ENCODE data around the gene TBCC. TPM values are rescaled to one million over a fixed set of nuclear protein-coding genes. Genes with fewer than 3 reads are reported as not detected.

Gene TBCC
- total and polyA plus RNA-seq, 2 of the 13 experiments (the other 11 are each of a cell fraction or from before 2014, with no cell fraction given), result 14.8 to 36.1 TPM

DNA sequence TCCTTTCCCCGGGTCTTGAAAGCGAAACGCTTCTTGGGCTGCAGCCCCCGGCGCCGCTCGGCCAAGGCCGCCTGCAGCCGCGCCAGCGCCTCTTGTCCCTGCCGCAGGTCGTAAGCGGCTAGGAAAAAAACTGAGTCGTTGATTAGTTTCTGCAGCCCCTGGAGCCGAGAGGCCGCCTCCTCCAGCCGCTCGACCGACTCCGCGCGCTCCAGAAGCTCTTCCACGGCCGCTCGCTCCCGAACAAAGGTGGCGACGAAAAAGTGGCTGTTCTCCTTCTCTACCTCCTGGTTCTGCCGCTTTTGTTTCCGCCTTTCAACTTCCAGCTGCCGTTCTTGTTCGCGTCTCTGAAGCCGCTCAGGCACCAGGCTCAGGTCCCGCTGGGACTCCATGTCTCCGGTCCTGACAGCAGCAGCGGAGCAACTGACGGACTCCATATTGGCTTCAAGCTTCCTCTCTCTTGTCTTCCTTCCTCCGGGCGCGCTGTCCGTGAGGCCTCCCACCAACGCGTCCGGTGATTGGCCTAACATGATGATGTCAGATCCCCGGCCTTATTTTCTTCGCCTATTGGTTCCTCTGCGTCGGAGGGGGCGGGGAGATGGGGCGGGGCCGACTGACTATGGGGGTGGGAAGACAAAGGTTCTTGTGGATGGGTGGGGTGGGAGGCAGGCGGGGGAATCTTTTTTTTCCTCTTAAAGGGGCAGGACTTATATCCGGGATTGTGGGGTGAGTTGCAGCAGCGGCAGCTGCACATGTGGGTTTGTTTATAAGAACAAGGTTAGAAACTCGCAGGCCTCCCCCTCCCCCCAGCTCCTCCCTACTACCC lies at the start of gene TBCC (continued):
- TF ChIP-seq HOMEZ (CRISPR knock-in tag; IDR thresholded peaks at IDR 0.05; ENCODE audit: low read depth) (no peak), SP140L (CRISPR knock-in tag; IDR thresholded peaks at IDR 0.05; ENCODE audit: borderline replicate concordance) (no peak), ZNF10 (CRISPR knock-in tag; IDR thresholded peaks at IDR 0.05; ENCODE audit: borderline replicate concordance, low read depth) (no peak), REL (CRISPR knock-in tag; conservative IDR thresholded peaks at IDR 0.05) (no peak), PLRG1 (conservative IDR thresholded peaks at IDR 0.05) (no peak), AKNA (CRISPR knock-in tag; IDR thresholded peaks at IDR 0.05; ENCODE audit: borderline replicate concordance) (no peak), MLX (CRISPR knock-in tag; IDR thresholded peaks at IDR 0.05) (0 out of 2 replicates have a peak, but pooled peaks have one; percentile 42), FOXA1 (IDR thresholded peaks at IDR 0.05) (no peak), FOXA1 (CRISPR knock-in tag; IDR thresholded peaks at IDR 0.05) (peak; percentile 40; the same call in 1 of the 2 replicates), ZBTB46 (CRISPR knock-in tag; IDR thresholded peaks at IDR 0.05; ENCODE audit: borderline replicate concordance) (no peak), ZNF557 (CRISPR knock-in tag; IDR thresholded peaks at IDR 0.05) (no peak), TARDBP (CRISPR knock-in tag; IDR thresholded peaks at IDR 0.05) (no peak; the same call in 1 of the 2 replicates), PBX3 (CRISPR knock-in tag; IDR thresholded peaks at IDR 0.05; ENCODE audit: borderline replicate concordance) (no peak)
- TF ChIP-seq, protein P1, sequence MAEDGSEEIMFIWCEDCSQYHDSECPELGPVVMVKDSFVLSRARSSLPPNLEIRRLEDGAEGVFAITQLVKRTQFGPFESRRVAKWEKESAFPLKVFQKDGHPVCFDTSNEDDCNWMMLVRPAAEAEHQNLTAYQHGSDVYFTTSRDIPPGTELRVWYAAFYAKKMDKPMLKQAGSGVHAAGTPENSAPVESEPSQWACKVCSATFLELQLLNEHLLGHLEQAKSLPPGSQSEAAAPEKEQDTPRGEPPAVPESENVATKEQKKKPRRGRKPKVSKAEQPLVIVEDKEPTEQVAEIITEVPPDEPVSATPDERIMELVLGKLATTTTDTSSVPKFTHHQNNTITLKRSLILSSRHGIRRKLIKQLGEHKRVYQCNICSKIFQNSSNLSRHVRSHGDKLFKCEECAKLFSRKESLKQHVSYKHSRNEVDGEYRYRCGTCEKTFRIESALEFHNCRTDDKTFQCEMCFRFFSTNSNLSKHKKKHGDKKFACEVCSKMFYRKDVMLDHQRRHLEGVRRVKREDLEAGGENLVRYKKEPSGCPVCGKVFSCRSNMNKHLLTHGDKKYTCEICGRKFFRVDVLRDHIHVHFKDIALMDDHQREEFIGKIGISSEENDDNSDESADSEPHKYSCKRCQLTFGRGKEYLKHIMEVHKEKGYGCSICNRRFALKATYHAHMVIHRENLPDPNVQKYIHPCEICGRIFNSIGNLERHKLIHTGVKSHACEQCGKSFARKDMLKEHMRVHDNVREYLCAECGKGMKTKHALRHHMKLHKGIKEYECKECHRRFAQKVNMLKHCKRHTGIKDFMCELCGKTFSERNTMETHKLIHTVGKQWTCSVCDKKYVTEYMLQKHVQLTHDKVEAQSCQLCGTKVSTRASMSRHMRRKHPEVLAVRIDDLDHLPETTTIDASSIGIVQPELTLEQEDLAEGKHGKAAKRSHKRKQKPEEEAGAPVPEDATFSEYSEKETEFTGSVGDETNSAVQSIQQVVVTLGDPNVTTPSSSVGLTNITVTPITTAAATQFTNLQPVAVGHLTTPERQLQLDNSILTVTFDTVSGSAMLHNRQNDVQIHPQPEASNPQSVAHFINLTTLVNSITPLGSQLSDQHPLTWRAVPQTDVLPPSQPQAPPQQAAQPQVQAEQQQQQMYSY (CRISPR knock-in tag; IDR thresholded peaks at IDR 0.05), result peak; percentile 54; the same call in 1 of the 2 replicates
